Measurements from ENCODE around the gene ZFP3. TPM values are rescaled to one million over a fixed set of nuclear protein-coding genes. Genes with fewer than 3 reads are reported as not detected.
"Not testable (repeated sequence)": the region's sequence is repeated elsewhere in the genome, so short reads cannot be mapped to it uniquely, and the experiment has no call there.

The ZFP3 gene
- total and polyA plus RNA-seq, 2 of the 4 experiments (the other 2 are of a cell fraction), result 0.54 to 0.75 TPM

DNA sequence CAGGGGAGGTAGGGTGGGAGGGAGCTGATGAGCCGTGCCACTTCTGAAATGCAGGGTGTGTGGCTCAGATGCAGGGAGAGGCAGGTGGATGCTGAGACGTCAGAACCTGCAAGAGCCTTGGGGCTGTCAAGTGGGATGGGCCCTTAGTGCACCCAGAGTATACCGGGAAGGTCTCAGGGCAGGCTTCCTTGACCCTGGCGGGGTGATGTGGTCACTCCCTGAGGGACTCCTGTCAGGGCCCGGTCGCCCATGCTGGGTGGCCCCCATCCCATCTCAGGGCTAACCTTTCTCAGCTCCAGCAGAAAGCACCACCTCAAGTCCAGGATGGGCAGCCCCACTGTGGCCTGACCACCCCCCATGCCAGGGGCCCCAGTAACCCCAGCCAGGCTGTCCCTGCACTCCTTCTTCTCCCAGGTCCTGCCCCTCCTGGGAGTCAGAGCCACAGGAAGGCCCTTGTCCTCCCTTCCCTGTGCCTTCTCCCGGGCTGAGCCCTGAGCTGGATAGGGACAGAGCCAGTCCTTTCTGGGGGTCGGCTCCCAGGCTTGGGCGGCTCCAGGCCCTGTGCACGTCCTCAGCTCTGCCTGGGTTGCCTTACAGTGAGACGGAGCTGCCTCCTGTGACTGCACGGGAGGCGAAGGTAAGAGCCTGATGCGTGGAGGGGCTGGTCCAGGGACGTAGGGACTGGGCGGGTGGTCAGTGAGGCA lies 53.7 kb downstream of the ZFP3 start:
- ATAC-seq (ENCODE audit: low read depth); H3K4me3 ChIP-seq (ENCODE audit: insufficient read depth, low read depth, low read length); H3K27ac ChIP-seq (ENCODE audit: insufficient read depth, low read length); H3K56ac ChIP-seq (ENCODE audit: extremely low read depth, insufficient read depth, low read length); intact Hi-C loops (cut with micrococcal nuclease); H2BK120ac ChIP-seq (ENCODE audit: low read depth, low read length); H4K5ac ChIP-seq (ENCODE audit: low read depth, low read length); H2AK5ac ChIP-seq (ENCODE audit: low read depth, low read length); H3K36me3 ChIP-seq (ENCODE audit: control insufficient read depth, insufficient read depth, low read length); H3K23ac ChIP-seq (ENCODE audit: low read depth, low read length); H2BK20ac ChIP-seq (ENCODE audit: low read depth, low read length); H2BK15ac ChIP-seq (ENCODE audit: low read depth, low read length); H3K9me1 ChIP-seq (ENCODE audit: insufficient read depth, low read length); H4K91ac ChIP-seq (ENCODE audit: insufficient read depth, low read depth, low read length); H2AK9ac ChIP-seq (replicated peaks; ENCODE audit: low read depth, low read length, poor library complexity); BruUV-seq (replicated peaks); CTCF ChIA-PET; H3K18ac ChIP-seq (ENCODE audit: low read depth, low read length); H3K9ac ChIP-seq (ENCODE audit: low read depth, low read length); H2BK5ac ChIP-seq (ENCODE audit: low read depth, low read length, poor library complexity, severe bottlenecking); H4K8ac ChIP-seq (ENCODE audit: low read depth in 2 of 2, low read length in 2 of 2); H3K4me2 ChIP-seq (ENCODE audit: low read depth, low read length); H2AFZ ChIP-seq (replicated peaks; ENCODE audit: low read length, poor library complexity); H3K14ac ChIP-seq (replicated peaks; ENCODE audit: low read depth, low read length); DNase-seq; H3K4me1 ChIP-seq (ENCODE audit: control insufficient read depth, insufficient read depth, low read length); in situ Hi-C loops (cut with MboI; ENCODE audit: low sequenced_read_pairs); H4K20me1 ChIP-seq (ENCODE audit: insufficient read depth, low read length); H3K79me1 ChIP-seq (ENCODE audit: low read depth in 1 of 2, low read length in 2 of 2); POLR2A ChIA-PET (ENCODE audit: unreplicated experiment); dilution Hi-C loops (cut with HindIII; ENCODE audit: low sequenced_read_pairs, unreplicated experiment); H3K4ac ChIP-seq (ENCODE audit: low read depth, low read length); H3K9me3 ChIP-seq (ENCODE audit: control insufficient read depth, insufficient read depth, low read length): not testable (repeated sequence)
- 44% methylated on average over 5 of the region's 16 CpGs; no CpG with 5 or more reads in 1 of the 2 experiments for WGBS, 2 experiments (ENCODE audit: extremely low coverage in 2 of 2, insufficient read length in 1 of 2)
- H3K27me3 ChIP-seq (ENCODE audit: control insufficient read depth, insufficient read depth, low read length), result peaks cover 13% of the 10 kb centered on the region

DNA sequence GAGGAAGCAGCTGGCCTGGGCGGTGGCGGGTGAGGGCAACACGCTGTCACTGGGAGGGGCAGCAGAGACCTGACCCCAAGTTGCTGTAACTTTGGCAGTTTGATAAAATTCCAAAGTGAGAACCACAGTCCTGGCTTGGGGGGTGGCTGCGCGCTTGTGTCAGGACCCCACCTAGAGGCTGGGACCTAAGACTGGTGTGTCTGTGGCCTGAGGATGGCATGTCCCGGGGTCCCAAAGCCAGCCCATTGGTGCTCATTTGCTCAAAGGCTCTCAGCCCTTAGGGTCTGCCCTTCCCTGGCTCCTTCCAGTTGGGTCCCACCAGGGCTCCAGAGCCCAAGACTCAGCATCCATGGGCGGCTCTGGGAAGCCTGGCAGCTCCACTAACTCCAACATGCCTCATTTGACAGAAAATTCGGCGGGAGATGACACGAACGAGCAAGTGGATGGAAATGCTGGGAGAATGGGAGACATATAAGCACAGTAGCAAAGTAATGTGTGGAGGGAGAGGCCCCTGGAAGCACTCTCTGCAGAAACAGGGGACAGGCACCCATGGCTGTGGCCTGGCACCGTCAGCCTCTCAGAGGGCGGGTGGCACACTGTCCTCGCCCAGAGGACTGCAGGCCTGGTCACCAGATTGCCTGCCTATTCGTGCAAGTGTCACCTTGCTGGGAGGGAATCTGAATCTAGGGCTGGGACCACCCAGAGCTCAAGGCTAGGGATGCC lies 54.4 kb downstream of the ZFP3 start:
- H3K9me1 ChIP-seq (ENCODE audit: insufficient read depth, low read length); H3K4me2 ChIP-seq (ENCODE audit: low read depth, low read length); H3K9me3 ChIP-seq (ENCODE audit: control insufficient read depth, insufficient read depth, low read length); H3K56ac ChIP-seq (ENCODE audit: extremely low read depth, insufficient read depth, low read length); H3K27ac ChIP-seq (ENCODE audit: insufficient read depth, low read length); ATAC-seq (ENCODE audit: low read depth); dilution Hi-C loops (cut with HindIII; ENCODE audit: low sequenced_read_pairs, unreplicated experiment); in situ Hi-C loops (cut with MboI; ENCODE audit: low sequenced_read_pairs); H2BK20ac ChIP-seq (ENCODE audit: low read depth, low read length); H2BK15ac ChIP-seq (ENCODE audit: low read depth, low read length); H3K14ac ChIP-seq (replicated peaks; ENCODE audit: low read depth, low read length); CTCF ChIA-PET; H2BK5ac ChIP-seq (ENCODE audit: low read depth, low read length, poor library complexity, severe bottlenecking); H3K4ac ChIP-seq (ENCODE audit: low read depth, low read length); intact Hi-C loops (cut with micrococcal nuclease); H3K4me1 ChIP-seq (ENCODE audit: control insufficient read depth, insufficient read depth, low read length); BruUV-seq (replicated peaks); H4K20me1 ChIP-seq (ENCODE audit: insufficient read depth, low read length); H4K5ac ChIP-seq (ENCODE audit: low read depth, low read length); H3K23ac ChIP-seq (ENCODE audit: low read depth, low read length); H4K8ac ChIP-seq (ENCODE audit: low read depth in 2 of 2, low read length in 2 of 2); H4K91ac ChIP-seq (ENCODE audit: insufficient read depth, low read depth, low read length); POLR2A ChIA-PET (ENCODE audit: unreplicated experiment); H3K4me3 ChIP-seq (ENCODE audit: insufficient read depth, low read depth, low read length); H3K79me1 ChIP-seq (ENCODE audit: low read depth in 1 of 2, low read length in 2 of 2); H3K18ac ChIP-seq (ENCODE audit: low read depth, low read length); H2AK9ac ChIP-seq (replicated peaks; ENCODE audit: low read depth, low read length, poor library complexity); H2AFZ ChIP-seq (replicated peaks; ENCODE audit: low read length, poor library complexity); H2BK120ac ChIP-seq (ENCODE audit: low read depth, low read length); H2AK5ac ChIP-seq (ENCODE audit: low read depth, low read length); H3K36me3 ChIP-seq (ENCODE audit: control insufficient read depth, insufficient read depth, low read length); H3K9ac ChIP-seq (ENCODE audit: low read depth, low read length); DNase-seq: not testable (repeated sequence)
- 86% methylated on average over 5 of the region's 15 CpGs; no CpG with 5 or more reads in 1 of the 2 experiments for WGBS, 2 experiments (ENCODE audit: extremely low coverage in 2 of 2, insufficient read length in 1 of 2)
- H3K27me3 ChIP-seq (ENCODE audit: control insufficient read depth, insufficient read depth, low read length), result peaks cover 13% of the 10 kb centered on the region
